Measurements from ENCODE around the gene HNRNPF. TPM values are rescaled to one million over a fixed set of nuclear protein-coding genes. Genes with fewer than 3 reads are reported as not detected.

Gene HNRNPF
- total and polyA plus RNA-seq, 4 donors = 64.5 to 150 (median 113) TPM

- TF ChIP-seq REST (IDR thresholded peaks at IDR 0.05) (no peak), NR2F2 (IDR thresholded peaks at IDR 0.05) (no peak), HNF4A (conservative IDR thresholded peaks at IDR 0.05) (no peak), RAD21 (IDR thresholded peaks at IDR 0.05) (no peak), GABPA (IDR thresholded peaks at IDR 0.05 in 1 of 2, conservative IDR thresholded peaks at IDR 0.05 in 1 of 2) (no peak), CTCF (IDR thresholded peaks at IDR 0.05; ENCODE audit: low read depth, low read length, missing input control) (no peak)
Measured at GRCh38 chr10:43376828-43377423, 32.1 kb downstream of the HNRNPF start (continued).

GRCh38 chr10:43376046-43376635, 32.8 kb downstream of the HNRNPF start:
- 92% methylated on average over 9 of the region's 9 CpGs for WGBS
- TF ChIP-seq RXRA (IDR thresholded peaks at IDR 0.05) = no peak
- no peak for TF ChIP-seq RAD21 (IDR thresholded peaks at IDR 0.05)
- no peak for TF ChIP-seq CTCF (IDR thresholded peaks at IDR 0.05; ENCODE audit: low read depth, low read length, missing input control)
- no peak for TF ChIP-seq YY1 (IDR thresholded peaks at IDR 0.05)
- TF ChIP-seq TAF1 (conservative IDR thresholded peaks at IDR 0.05) = no peak
- TF ChIP-seq REST (IDR thresholded peaks at IDR 0.05) = no peak
- TF ChIP-seq EGR1 (IDR thresholded peaks at IDR 0.05; ENCODE audit: low read depth in 2 of 2) = no peak
- no peak for TF ChIP-seq JUND (IDR thresholded peaks at IDR 0.05)
- no peak for TF ChIP-seq MAX (IDR thresholded peaks at IDR 0.05)
- no peak for TF ChIP-seq HNF4G (IDR thresholded peaks at IDR 0.05)
- Histone ChIP-seq H3K9ac (ENCODE audit: low read depth in 1 of 2, low read length in 2 of 2) (no peak overlapping the region), H3K27me3 (ENCODE audit: control insufficient read depth in 4 of 4, insufficient read depth in 4 of 4, low read length in 3 of 4) (no peaks in the 10 kb centered on the region), H3K36me3 (ENCODE audit: control insufficient read depth in 4 of 4, insufficient read depth in 3 of 4, low read depth in 1 of 4, low read length in 3 of 4) (no peaks in the 10 kb centered on the region), H3K9me3 (ENCODE audit: control insufficient read depth in 4 of 4, low read length in 3 of 4) (no peaks in the 10 kb centered on the region), H3K4me3 (ENCODE audit: low read depth in 1 of 3, low read length in 3 of 3) (no peak overlapping the region), H3K4me1 (ENCODE audit: control insufficient read depth in 4 of 4, insufficient read depth in 4 of 4, low read length in 3 of 4) (no peaks in the 10 kb centered on the region), H3K27ac (ENCODE audit: low read depth in 1 of 2, low read length in 2 of 2) (no peak overlapping the region)
- DNase-seq (ENCODE audit: low spot score) = no peak
